Neural progenitor cell (in vitro differentiated cells): ENCODE results near the gene ATF6. TPM values are rescaled to one million over a fixed set of nuclear protein-coding genes. Genes with fewer than 3 reads are reported as not detected.
A peak's percentile ranks its signal among the peaks of the same experiment; 100 is the strongest.

Source experiments
- DNase-seq: peaks from one replicate; pipeline ENCODE4 v3.0.0-alpha.2; 2016; ENCODE audit warnings: low spot score
- H2AFZ ChIP-seq: fragments of 200-600 bp; sonication (generic); replicated peaks from 2 replicates; pipeline ENCODE4 v1.6.1; 2016; ENCODE audit warnings: antibody characterized with exemption
- H3F3A ChIP-seq: fragments of 200-600 bp; sonication (generic); 2 replicates; pipeline ENCODE4 v1.6.1; 2016; ENCODE audit warnings: antibody characterized with exemption, low read depth
- H3K27ac ChIP-seq: fragments of 200-600 bp; sonication (generic); 2 replicates; pipeline ENCODE4 v1.5.1; 2016; ENCODE audit warnings: mild to moderate bottlenecking
- H3K27me3 ChIP-seq: fragments of 200-600 bp; sonication (generic); 2 replicates; pipeline ENCODE4 v1.6.1; 2016; ENCODE audit warnings: mild to moderate bottlenecking, moderate library complexity
- H3K36me3 ChIP-seq: fragments of 200-600 bp; sonication (generic); 2 replicates; pipeline ENCODE4 v1.5.1; 2016
- H3K4me1 ChIP-seq: fragments of 200-600 bp; sonication (generic); 2 replicates; pipeline ENCODE4 v1.6.1; 2016; ENCODE audit warnings: mixed run types
- H3K4me2 ChIP-seq: fragments of 200-600 bp; sonication (generic); 2 replicates; pipeline ENCODE4 v1.6.1; 2016
- H3K4me3 ChIP-seq: fragments of 200-600 bp; sonication (generic); 2 replicates; pipeline ENCODE4 v1.5.1; 2016
- H3K79me2 ChIP-seq: fragments of 200-600 bp; sonication (generic); 2 replicates; pipeline ENCODE4 v1.6.1; 2016; ENCODE audit warnings: low read depth
- H3K9ac ChIP-seq: fragments of 200-600 bp; sonication (generic); 2 replicates; pipeline ENCODE4 v1.6.1; 2016
- H3K9me3 ChIP-seq: fragments of 200-600 bp; sonication (generic); 2 replicates; pipeline ENCODE4 v1.5.1; 2016; ENCODE audit warnings: low read depth
- H4K20me1 ChIP-seq: fragments of 200-600 bp; sonication (generic); 2 replicates; pipeline ENCODE4 v1.6.1; 2016; ENCODE audit warnings: low read depth
- H3K27ac Mint-ChIP-seq: 3 replicates; pipeline ENCODE4 v1.8.0; 2021; ENCODE audit warnings: mixed read lengths
- H3K27me3 Mint-ChIP-seq: 2 replicates; pipeline ENCODE4 v1.8.0; 2022; ENCODE audit warnings: low read depth, mild to moderate bottlenecking, inconsistent platforms, moderate library complexity, mixed read lengths; ENCODE audit not compliant: insufficient read depth
- H3K36me3 Mint-ChIP-seq: 3 replicates; pipeline ENCODE4 v1.8.0; 2021; ENCODE audit warnings: mixed read lengths
- H3K4me1 Mint-ChIP-seq: 3 replicates; pipeline ENCODE4 v1.8.0; 2021; ENCODE audit warnings: mixed read lengths
- H3K4me3 Mint-ChIP-seq: 3 replicates; pipeline ENCODE4 v1.8.0; 2021; ENCODE audit warnings: mild to moderate bottlenecking, moderate library complexity, mixed read lengths
- H3K9me3 Mint-ChIP-seq: 3 replicates; pipeline ENCODE4 v1.8.0; 2020; ENCODE audit warnings: mixed read lengths
- EZH2 ChIP-seq: fragments of 200-600 bp; sonication (generic); IDR thresholded peaks from 2 replicates; pipeline ENCODE4 v1.6.1; 2017; ENCODE audit warnings: antibody characterized with exemption, mild to moderate bottlenecking, moderate library complexity
- EZH2phosphoT487 ChIP-seq: fragments of 200-600 bp; sonication (generic); IDR thresholded peaks from 2 replicates; pipeline ENCODE4 v1.6.1; 2017; ENCODE audit warnings: antibody characterized with exemption
- total RNA-seq: library from RNA; depleted of rRNA; stranded (reverse); fragments of >200 nt; gene quantifications from 2 replicates; pipeline ENCODE4 v1.2.3, GENCODE V29; 2015; ENCODE audit warnings: low replicate concordance
- TF ChIP-seq, protein P1 (sequence below): fragments of 200-600 bp; sonication (generic); IDR thresholded peaks from 2 replicates; pipeline ENCODE4 v1.5.1; 2017; ENCODE audit warnings: antibody characterized with exemption, mild to moderate bottlenecking

Gene ATF6
- total RNA-seq, 1 donor from 2014 or later = 31.7 TPM

DNA sequence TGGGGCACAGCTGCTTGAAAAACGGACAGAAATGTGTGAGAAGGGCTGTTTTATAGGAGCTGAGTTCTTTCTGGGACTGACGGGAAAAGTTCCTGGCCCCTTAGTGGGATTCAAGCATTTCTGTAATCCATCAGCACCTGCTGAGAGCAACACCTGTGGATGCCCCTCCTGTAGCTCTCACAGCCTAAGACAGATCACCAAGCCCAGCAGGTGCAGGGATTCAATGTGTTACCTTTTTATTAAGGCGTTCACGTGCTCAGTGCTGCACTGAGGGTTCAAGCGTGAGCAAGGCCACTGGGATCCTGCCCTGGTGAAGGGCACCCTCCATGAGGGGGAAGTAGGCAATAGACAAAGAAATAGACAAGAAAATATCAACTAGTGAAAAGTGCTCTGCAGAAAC, 242.7 kb downstream of the ATF6 start:
- peak overlapping the region; percentile 64 for H3K27ac Mint-ChIP-seq
- H3K36me3 Mint-ChIP-seq = peaks cover 3% of the 10 kb centered on the region
- Histone ChIP-seq H3K9me3 (no peaks in the 10 kb centered on the region), H4K20me1 (no peaks in the 10 kb centered on the region), H3K4me3 (no peak overlapping the region), H3K27me3 (no peaks in the 10 kb centered on the region), H3K9ac (no peak overlapping the region), H3F3A (no peaks in the 10 kb centered on the region), H3K79me2 (no peaks in the 10 kb centered on the region), H3K27ac (no peak overlapping the region), H3K4me2 (no peak overlapping the region), H2AFZ (no peak overlapping the region), H3K36me3 (no peaks in the 10 kb centered on the region), H3K4me1 (no peaks in the 10 kb centered on the region)
- H3K4me1 Mint-ChIP-seq = peaks cover 2% of the 10 kb centered on the region
- TF ChIP-seq, protein P1, sequence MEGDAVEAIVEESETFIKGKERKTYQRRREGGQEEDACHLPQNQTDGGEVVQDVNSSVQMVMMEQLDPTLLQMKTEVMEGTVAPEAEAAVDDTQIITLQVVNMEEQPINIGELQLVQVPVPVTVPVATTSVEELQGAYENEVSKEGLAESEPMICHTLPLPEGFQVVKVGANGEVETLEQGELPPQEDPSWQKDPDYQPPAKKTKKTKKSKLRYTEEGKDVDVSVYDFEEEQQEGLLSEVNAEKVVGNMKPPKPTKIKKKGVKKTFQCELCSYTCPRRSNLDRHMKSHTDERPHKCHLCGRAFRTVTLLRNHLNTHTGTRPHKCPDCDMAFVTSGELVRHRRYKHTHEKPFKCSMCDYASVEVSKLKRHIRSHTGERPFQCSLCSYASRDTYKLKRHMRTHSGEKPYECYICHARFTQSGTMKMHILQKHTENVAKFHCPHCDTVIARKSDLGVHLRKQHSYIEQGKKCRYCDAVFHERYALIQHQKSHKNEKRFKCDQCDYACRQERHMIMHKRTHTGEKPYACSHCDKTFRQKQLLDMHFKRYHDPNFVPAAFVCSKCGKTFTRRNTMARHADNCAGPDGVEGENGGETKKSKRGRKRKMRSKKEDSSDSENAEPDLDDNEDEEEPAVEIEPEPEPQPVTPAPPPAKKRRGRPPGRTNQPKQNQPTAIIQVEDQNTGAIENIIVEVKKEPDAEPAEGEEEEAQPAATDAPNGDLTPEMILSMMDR = no peak
- H3K4me3 Mint-ChIP-seq = no peak overlapping the region
- no peak for DNase-seq
- peaks cover 2% of the 10 kb centered on the region for H3K27me3 Mint-ChIP-seq
- peaks cover 3% of the 10 kb centered on the region for H3K9me3 Mint-ChIP-seq

DNA sequence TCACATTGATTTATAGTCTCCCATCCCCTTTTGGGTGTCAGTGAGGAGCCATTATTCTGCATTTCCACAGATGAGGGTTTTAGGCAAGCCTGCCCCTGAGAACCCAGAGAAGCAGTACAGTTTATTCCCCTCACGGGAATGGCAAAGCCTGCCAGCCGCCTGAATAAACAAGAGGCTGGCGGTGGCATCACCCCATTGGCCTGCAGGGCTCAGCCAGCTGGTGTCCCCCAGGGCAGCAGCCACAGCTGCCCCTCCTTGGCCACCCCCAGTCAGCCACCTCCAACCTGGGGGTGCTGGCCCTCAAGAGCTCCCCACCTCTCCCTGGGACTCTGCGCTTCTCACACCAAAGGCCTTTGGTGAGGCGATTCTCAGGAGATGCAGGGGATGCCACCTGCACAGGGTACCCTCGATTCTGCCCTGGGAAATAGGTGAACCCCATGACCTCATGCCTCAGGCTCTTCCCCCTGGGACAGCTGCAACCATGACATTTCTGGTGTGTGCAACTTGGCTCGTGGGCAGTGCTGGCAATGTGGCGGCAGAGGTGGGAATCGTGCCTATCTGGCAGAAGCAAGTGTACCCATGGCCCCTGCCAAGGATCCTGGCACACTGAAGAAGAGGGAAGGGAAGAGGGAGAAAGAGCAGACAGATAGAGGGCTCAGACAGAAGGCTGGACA, 243.5 kb downstream of the ATF6 start:
- H3K4me3 ChIP-seq = no peak overlapping the region
- no peaks in the 10 kb centered on the region for H3F3A ChIP-seq
- Mint-ChIP-seq H3K36me3 (peaks cover 7% of the 10 kb centered on the region), H3K9me3 (peaks cover 5% of the 10 kb centered on the region), H3K4me1 (peaks cover 2% of the 10 kb centered on the region), H3K27ac (no peak overlapping the region), H3K27me3 (peaks cover 2% of the 10 kb centered on the region), H3K4me3 (no peak overlapping the region)
- no peak overlapping the region for H3K9ac ChIP-seq
- no peak overlapping the region for H3K4me2 ChIP-seq
- H3K27me3 ChIP-seq = no peaks in the 10 kb centered on the region
- no peaks in the 10 kb centered on the region for H3K9me3 ChIP-seq
- H3K27ac ChIP-seq = no peak overlapping the region
- no peak overlapping the region for H2AFZ ChIP-seq
- no peaks in the 10 kb centered on the region for H3K79me2 ChIP-seq
- H4K20me1 ChIP-seq = no peaks in the 10 kb centered on the region
- no peaks in the 10 kb centered on the region for H3K4me1 ChIP-seq
- DNase-seq = no peak
- TF ChIP-seq EZH2phosphoT487 = no peak
- TF ChIP-seq EZH2 = no peak
- TF ChIP-seq, protein P1 = no peak
- no peaks in the 10 kb centered on the region for H3K36me3 ChIP-seq

DNA sequence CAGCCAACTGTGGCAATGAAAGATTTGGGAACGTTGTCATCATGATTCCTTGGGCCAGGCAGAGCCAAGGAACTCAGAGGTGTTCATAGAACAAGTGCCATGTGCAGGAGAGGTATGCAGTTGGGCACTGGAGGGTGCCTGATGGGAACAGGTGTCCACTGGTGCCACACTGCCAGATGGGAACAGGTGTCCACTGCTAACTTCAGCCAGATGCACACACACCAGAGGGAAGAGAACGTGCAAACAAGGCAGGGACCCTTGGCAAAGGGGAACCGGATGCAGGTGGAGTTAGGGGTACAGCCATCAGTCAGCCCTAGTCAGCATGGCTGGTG, 244.0 kb downstream of the ATF6 start:
- Mint-ChIP-seq H3K27ac (no peak overlapping the region), H3K9me3 (peaks cover 5% of the 10 kb centered on the region), H3K4me3 (no peak overlapping the region), H3K36me3 (peaks cover 8% of the 10 kb centered on the region), H3K27me3 (peaks cover 2% of the 10 kb centered on the region), H3K4me1 (peaks cover 2% of the 10 kb centered on the region)
- no peaks in the 10 kb centered on the region for H3K27me3 ChIP-seq
- no peaks in the 10 kb centered on the region for H3F3A ChIP-seq
- H2AFZ ChIP-seq = no peak overlapping the region
- no peaks in the 10 kb centered on the region for H3K9me3 ChIP-seq
- TF ChIP-seq, protein P1 = no peak
- no peak for TF ChIP-seq EZH2phosphoT487
- no peak for TF ChIP-seq EZH2
- no peaks in the 10 kb centered on the region for H4K20me1 ChIP-seq
- no peaks in the 10 kb centered on the region for H3K36me3 ChIP-seq
- no peaks in the 10 kb centered on the region for H3K4me1 ChIP-seq
- H3K79me2 ChIP-seq = no peaks in the 10 kb centered on the region
- DNase-seq = no peak
- no peak overlapping the region for H3K4me2 ChIP-seq
- H3K27ac ChIP-seq = no peak overlapping the region
- no peak overlapping the region for H3K4me3 ChIP-seq
- H3K9ac ChIP-seq = no peak overlapping the region
